CD4-positive, alpha-beta T cell treated with Interleukin-17A for 4 hours (primary cell): ENCODE results near the gene TEP1.

Experiments
- DNase-seq: peaks from one replicate; pipeline ENCODE4 v3.0.0-alpha.2; 2020; ENCODE audit warnings: mixed read lengths

TEP1 gene

GRCh38 chr14:20429801-20430669 lies 16.7 kb upstream of the TEP1 start:
- no peak for DNase-seq

GRCh38 chr14:20428802-20429201 lies 15.5 kb upstream of the TEP1 start:
- DNase-seq, result no peak

- no peak for DNase-seq
These were observed 14.7 kb upstream of the TEP1 start for GRCh38 chr14:20428010-20428365.

- DNase-seq, result no peak
These were observed 14.1 kb upstream of the TEP1 start for GRCh38 chr14:20427231-20428009.

- DNase-seq, result no peak
These were observed 11.6 kb upstream of the TEP1 start for GRCh38 chr14:20424851-20425250.

- no peak for DNase-seq
These were observed 9.6 kb upstream of the TEP1 start for GRCh38 chr14:20422886-20423285.

- no peak for DNase-seq
These were observed 8.0 kb upstream of the TEP1 start for GRCh38 chr14:20421267-20421666.

- no peak for DNase-seq
These were observed 6.1 kb upstream of the TEP1 start for GRCh38 chr14:20419419-20419818.

GRCh38 chr14:20418501-20418909 lies 5.2 kb upstream of the TEP1 start:
- DNase-seq, result no peak

- no peak for DNase-seq
These were observed 4.2 kb upstream of the TEP1 start for GRCh38 chr14:20417250-20418186.

- no peak for DNase-seq
These were observed 2.9 kb upstream of the TEP1 start for GRCh38 chr14:20416223-20416622.

- peak; percentile 55 for DNase-seq
These were observed 2.5 kb upstream of the TEP1 start for GRCh38 chr14:20415782-20416206.

GRCh38 chr14:20413744-20414082 lies 412 bp upstream of the TEP1 start:
- DNase-seq, result peak; percentile 48

GRCh38 chr14:20412411-20412810 lies 890 bp downstream of the TEP1 start:
- DNase-seq, result no peak

- no peak for DNase-seq
These were observed 4.1 kb downstream of the TEP1 start for GRCh38 chr14:20409226-20409625.

GRCh38 chr14:20403521-20403920 lies 9.8 kb downstream of the TEP1 start:
- no peak for DNase-seq

- peak; percentile 15 for DNase-seq
These were observed 12.2 kb downstream of the TEP1 start for GRCh38 chr14:20400965-20401593.

GRCh38 chr14:20400589-20400964 lies 12.7 kb downstream of the TEP1 start:
- no peak for DNase-seq

GRCh38 chr14:20397511-20397910 lies 15.8 kb downstream of the TEP1 start:
- no peak for DNase-seq

GRCh38 chr14:20391505-20391904 lies 21.8 kb downstream of the TEP1 start:
- no peak for DNase-seq

GRCh38 chr14:20388159-20388558 lies 25.1 kb downstream of the TEP1 start:
- DNase-seq, result no peak

GRCh38 chr14:20387576-20387975 lies 25.7 kb downstream of the TEP1 start:
- no peak for DNase-seq
